ENCODE data around the gene DUSP22.

Gene DUSP22

GRCh38 chr6:381742-382461, 89.6 kb downstream of the DUSP22 start:
- no peak for DNase-seq (ENCODE audit: low read depth)

GRCh38 chr6:382883-383810, 90.9 kb downstream of the DUSP22 start:
- no peak for TF ChIP-seq CTCF (conservative IDR thresholded peaks at IDR 0.05; ENCODE audit: low read length)
- H3K4me3 ChIP-seq (ENCODE audit: low read length), result no peak overlapping the region
- DNase-seq (ENCODE audit: low read depth), result no peak

More at GRCh38 chr6:381742-382461, 89.6 kb downstream of the DUSP22 start:
- no peak overlapping the region for H3K4me3 ChIP-seq (ENCODE audit: low read length)
- TF ChIP-seq CTCF (conservative IDR thresholded peaks at IDR 0.05; ENCODE audit: low read length), result no peak

GRCh38 chr6:383856-384255, 91.6 kb downstream of the DUSP22 start:
- no peak for TF ChIP-seq CTCF (conservative IDR thresholded peaks at IDR 0.05; ENCODE audit: low read length)
- H3K4me3 ChIP-seq (ENCODE audit: low read length), result no peak overlapping the region
- DNase-seq (ENCODE audit: low read depth), result no peak

- TF ChIP-seq CTCF (conservative IDR thresholded peaks at IDR 0.05; ENCODE audit: low read length), result no peak
- no peak for DNase-seq (ENCODE audit: low read depth)
- no peak overlapping the region for H3K4me3 ChIP-seq (ENCODE audit: low read length)
Observed at GRCh38 chr6:384898-385297, 92.6 kb downstream of the DUSP22 start.

DNA sequence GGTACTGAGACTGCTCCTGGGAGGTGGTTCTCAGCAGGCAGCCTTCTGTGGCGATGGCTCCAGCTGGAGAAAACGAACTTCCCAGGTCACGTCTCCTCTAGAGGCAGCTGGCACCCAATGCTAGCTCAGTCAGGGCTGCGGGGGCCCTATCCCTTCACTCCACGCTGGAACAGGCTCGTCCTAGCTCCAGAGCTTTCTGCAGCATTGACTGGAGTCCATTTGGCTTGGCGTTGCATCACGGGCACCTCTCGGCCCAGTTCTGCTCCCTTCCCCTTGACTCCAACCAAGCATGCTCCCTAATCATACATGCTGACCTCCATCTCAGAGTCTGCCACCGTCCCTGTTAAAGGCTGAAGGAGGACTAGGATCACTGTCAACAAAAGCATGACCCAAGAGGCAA, 93.3 kb downstream of the DUSP22 start:
- DNase-seq (ENCODE audit: low read depth), result no peak
- H3K4me3 ChIP-seq (ENCODE audit: low read length), result no peak overlapping the region
- TF ChIP-seq CTCF (conservative IDR thresholded peaks at IDR 0.05; ENCODE audit: low read length), result no peak

- TF ChIP-seq CTCF (conservative IDR thresholded peaks at IDR 0.05; ENCODE audit: low read length), result no peak
- no peak overlapping the region for H3K4me3 ChIP-seq (ENCODE audit: low read length)
- DNase-seq (ENCODE audit: low read depth), result no peak
Observed at GRCh38 chr6:386688-387266, 94.5 kb downstream of the DUSP22 start.
